Esophagus (tissue), 2 donors: ENCODE measurements around the gene CYP1A1. TPM values are rescaled to one million over a fixed set of nuclear protein-coding genes. Genes with fewer than 3 reads are reported as not detected.

Source experiments
- H3K27ac ChIP-seq, 2 donors: one replicate each; pipeline ENCODE4 v1.5.1; 2013; ENCODE audit warnings: low read depth in 2 of 2, mild to moderate bottlenecking in 2 of 2, inconsistent platforms in 1 of 2, low read length in 1 of 2, moderate library complexity in 1 of 2
- H3K27me3 ChIP-seq, 2 donors: one replicate each; pipeline ENCODE4 v1.6.1; 2013; ENCODE audit warnings: low read length in 2 of 2, control low read depth in 1 of 2, mild to moderate bottlenecking in 1 of 2; ENCODE audit not compliant: insufficient read depth in 2 of 2, control insufficient read depth in 1 of 2
- H3K36me3 ChIP-seq, 2 donors: one replicate each; pipeline ENCODE4 v1.6.1; 2013; ENCODE audit warnings: low read length in 1 of 2; ENCODE audit not compliant: control insufficient read depth in 2 of 2, insufficient read depth in 2 of 2
- H3K4me1 ChIP-seq, 2 donors: one replicate each; pipeline ENCODE4 v1.6.1; 2013; ENCODE audit warnings: low read length in 1 of 2; ENCODE audit not compliant: control insufficient read depth in 2 of 2, insufficient read depth in 2 of 2
- H3K4me3 ChIP-seq, 2 donors: one replicate each; pipeline ENCODE4 v1.5.1; 2013; ENCODE audit warnings: low read length in 2 of 2, mild to moderate bottlenecking in 2 of 2, low read depth in 1 of 2, moderate library complexity in 1 of 2
- H3K9me3 ChIP-seq, 2 donors: one replicate each; pipeline ENCODE4 v1.6.1; 2013; ENCODE audit warnings: mild to moderate bottlenecking in 2 of 2, low read depth in 1 of 2, low read length in 1 of 2, moderate library complexity in 1 of 2; ENCODE audit not compliant: control insufficient read depth in 2 of 2, insufficient read depth in 1 of 2
- WGBS, 2 donors: extraction: QIAGEN DNeasy Blood & Tissue Kit; methylation state at CpG; one replicate each; pipeline ENCODE4 v1.1.7; 2013; 5-methylcytosine and 5-hydroxymethylcytosine counted together
- polyA plus RNA-seq, 2 donors: library from polyadenylated mRNA; stranded (reverse); fragments of 200-250 nt; gene quantifications; one replicate each; pipeline ENCODE4 v1.2.3, GENCODE V29; 2013
- donor health status: healthy with polysubstance abuse.
- donor health status: Bipolar disorder and iron deficiency.

CYP1A1 gene
- polyA plus RNA-seq, 2 donors = 0.08 to 1.9 TPM

GRCh38 chr15:74725845-74726773 lies 781 bp upstream of the CYP1A1 start:
- H3K27me3 ChIP-seq = no peaks in the 10 kb centered on the region
- no peaks in the 10 kb centered on the region for H3K9me3 ChIP-seq
- no peaks in the 10 kb centered on the region for H3K36me3 ChIP-seq
- H3K4me1 ChIP-seq = peaks cover 2 to 9% of the 10 kb centered on the region in 2 donors
- peak overlapping the region; percentile 45 to 48 for H3K4me3 ChIP-seq
- WGBS, 2 donors = 2% methylated on average over 75 to 86 of the region's 86 CpGs
- H3K27ac ChIP-seq = peak overlapping the region in 1 of 2 donors; percentile 62

- Histone ChIP-seq H3K4me3 (no peak overlapping the region), H3K27me3 (no peaks in the 10 kb centered on the region), H3K27ac (no peak overlapping the region)
Measured at GRCh38 chr15:74724570-74725224, 631 bp downstream of the CYP1A1 start.

DNA sequence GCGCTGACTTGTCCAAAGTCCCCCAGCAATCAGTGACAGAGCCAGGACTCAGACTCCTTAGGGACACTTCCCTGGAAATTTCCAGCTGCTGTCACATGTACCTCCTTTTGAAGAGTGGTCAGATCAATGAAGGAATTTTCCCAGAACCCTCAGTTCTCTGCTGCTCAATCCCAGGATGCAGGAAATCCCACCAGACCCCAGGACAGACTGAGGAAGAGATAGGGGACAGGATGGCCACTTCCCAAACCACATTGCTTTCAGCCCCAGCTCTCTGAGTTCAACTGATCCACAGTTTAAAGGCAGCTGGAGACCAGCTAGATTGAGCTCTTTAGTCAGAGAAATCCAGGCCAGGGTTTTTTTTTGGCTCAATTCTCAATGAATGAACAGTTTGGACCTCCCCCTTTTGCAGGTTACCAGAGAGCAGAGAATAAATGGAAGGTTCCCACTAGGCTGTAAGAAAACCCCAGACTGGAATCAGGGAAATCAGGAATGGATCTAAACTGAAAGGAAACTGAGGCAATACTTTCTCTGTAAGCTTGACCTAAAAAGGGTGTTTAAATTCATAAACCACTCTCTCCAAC lies 1.5 kb downstream of the CYP1A1 start:
- no peak overlapping the region for H3K27ac ChIP-seq
- H3K9me3 ChIP-seq = no peaks in the 10 kb centered on the region
- H3K27me3 ChIP-seq = no peaks in the 10 kb centered on the region
- H3K4me1 ChIP-seq = peaks cover 2 to 9% of the 10 kb centered on the region in 2 donors
- no peaks in the 10 kb centered on the region for H3K36me3 ChIP-seq
- no peak overlapping the region for H3K4me3 ChIP-seq
- WGBS, 2 donors = 74 to 83% methylated on average over 1 of the region's 1 CpG

More at GRCh38 chr15:74724570-74725224, 631 bp downstream of the CYP1A1 start:
- H3K36me3 ChIP-seq = no peaks in the 10 kb centered on the region
- no peaks in the 10 kb centered on the region for H3K9me3 ChIP-seq
- H3K4me1 ChIP-seq = peaks cover 2 to 9% of the 10 kb centered on the region in 2 donors

DNA sequence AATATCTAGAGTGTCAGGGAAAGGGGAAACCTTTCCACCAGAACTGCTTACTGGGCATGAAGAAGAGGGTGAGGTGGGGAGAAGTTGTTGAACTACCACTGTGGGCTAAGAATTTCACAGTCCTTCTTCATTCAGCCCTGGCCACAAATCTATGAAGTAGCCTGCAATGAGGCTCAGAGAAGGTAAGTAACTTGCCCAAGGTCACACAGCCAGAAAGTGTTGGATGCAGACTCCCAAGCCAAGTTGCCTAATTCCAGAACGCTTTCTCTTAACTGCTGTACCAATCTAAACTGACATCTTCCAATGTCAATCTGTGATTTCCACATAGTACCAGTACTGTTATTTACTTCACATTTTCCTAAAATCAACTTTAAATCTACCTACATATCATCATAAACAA lies 2.1 kb downstream of the CYP1A1 start:
- no peak overlapping the region for H3K4me3 ChIP-seq
- WGBS, 2 donors = 60 to 73% methylated on average over 1 of the region's 1 CpG

DNA sequence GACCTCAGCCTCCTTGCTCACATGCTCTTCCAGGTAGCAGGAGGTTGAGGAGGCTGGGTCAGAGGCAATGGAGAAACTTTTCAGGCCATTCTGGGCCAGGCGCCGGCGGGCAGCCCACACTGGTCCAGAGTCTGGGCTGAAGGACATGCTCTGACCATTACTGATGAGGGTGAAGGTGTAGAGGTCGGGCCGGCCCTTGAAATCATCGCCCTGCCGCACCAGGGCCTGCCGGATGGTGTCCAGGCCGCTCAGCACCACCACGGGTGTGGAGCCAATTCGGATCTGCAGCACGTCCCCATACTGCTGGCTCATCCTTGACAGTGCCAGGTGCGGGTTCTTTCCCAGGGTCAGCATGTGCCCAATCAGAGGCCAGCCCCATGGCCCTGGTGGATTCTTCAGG lies 2.7 kb downstream of the CYP1A1 start:
- Histone ChIP-seq H3K4me3 (no peak overlapping the region), H3K27me3 (no peaks in the 10 kb centered on the region), H3K27ac (no peak overlapping the region), H3K4me1 (peaks cover 2 to 9% of the 10 kb centered on the region in 2 donors), H3K9me3 (no peaks in the 10 kb centered on the region), H3K36me3 (no peaks in the 10 kb centered on the region)
- 85 to 91% methylated on average over 13 of the region's 13 CpGs for WGBS, 2 donors

More for the DNA sequence above, 2.1 kb downstream of the CYP1A1 start:
- Histone ChIP-seq H3K4me1 (peaks cover 2 to 9% of the 10 kb centered on the region in 2 donors), H3K27me3 (no peaks in the 10 kb centered on the region), H3K9me3 (no peaks in the 10 kb centered on the region), H3K36me3 (no peaks in the 10 kb centered on the region), H3K27ac (no peak overlapping the region)

DNA sequence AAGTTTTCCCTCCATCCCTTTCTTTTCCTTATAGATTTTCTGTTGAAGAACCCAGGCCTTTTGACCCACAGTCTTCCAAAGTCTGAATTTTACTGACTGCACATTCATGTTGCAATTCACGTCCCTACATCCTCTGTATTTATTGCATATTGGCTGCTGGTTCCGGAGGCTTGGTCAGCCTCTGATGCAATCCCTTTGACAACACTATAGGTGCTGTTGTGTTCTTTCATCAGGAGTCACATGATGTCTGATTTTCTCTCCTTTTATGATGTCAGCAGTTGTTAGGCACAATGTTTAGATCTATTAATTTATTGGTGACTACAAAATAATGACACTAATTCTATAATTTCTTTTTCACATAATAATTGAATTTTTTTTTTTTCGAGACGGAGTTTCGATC lies 8.7 kb downstream of the CYP1A1 start:
- Histone ChIP-seq H3K27ac (no peak overlapping the region), H3K4me1 (no peaks in the 10 kb centered on the region), H3K27me3 (no peaks in the 10 kb centered on the region), H3K36me3 (no peaks in the 10 kb centered on the region), H3K4me3 (no peak overlapping the region), H3K9me3 (no peaks in the 10 kb centered on the region)
- 82% methylated on average over 5 of the region's 5 CpGs for WGBS, 2 donors

- Histone ChIP-seq H3K9me3 (no peaks in the 10 kb centered on the region), H3K4me3 (no peak overlapping the region), H3K4me1 (no peaks in the 10 kb centered on the region), H3K36me3 (no peaks in the 10 kb centered on the region), H3K27ac (no peak overlapping the region), H3K27me3 (no peaks in the 10 kb centered on the region)
- WGBS, 2 donors = 76% methylated on average over 3 of the region's 3 CpGs
Measured at GRCh38 chr15:74712311-74712710, 13.0 kb downstream of the CYP1A1 start.

DNA sequence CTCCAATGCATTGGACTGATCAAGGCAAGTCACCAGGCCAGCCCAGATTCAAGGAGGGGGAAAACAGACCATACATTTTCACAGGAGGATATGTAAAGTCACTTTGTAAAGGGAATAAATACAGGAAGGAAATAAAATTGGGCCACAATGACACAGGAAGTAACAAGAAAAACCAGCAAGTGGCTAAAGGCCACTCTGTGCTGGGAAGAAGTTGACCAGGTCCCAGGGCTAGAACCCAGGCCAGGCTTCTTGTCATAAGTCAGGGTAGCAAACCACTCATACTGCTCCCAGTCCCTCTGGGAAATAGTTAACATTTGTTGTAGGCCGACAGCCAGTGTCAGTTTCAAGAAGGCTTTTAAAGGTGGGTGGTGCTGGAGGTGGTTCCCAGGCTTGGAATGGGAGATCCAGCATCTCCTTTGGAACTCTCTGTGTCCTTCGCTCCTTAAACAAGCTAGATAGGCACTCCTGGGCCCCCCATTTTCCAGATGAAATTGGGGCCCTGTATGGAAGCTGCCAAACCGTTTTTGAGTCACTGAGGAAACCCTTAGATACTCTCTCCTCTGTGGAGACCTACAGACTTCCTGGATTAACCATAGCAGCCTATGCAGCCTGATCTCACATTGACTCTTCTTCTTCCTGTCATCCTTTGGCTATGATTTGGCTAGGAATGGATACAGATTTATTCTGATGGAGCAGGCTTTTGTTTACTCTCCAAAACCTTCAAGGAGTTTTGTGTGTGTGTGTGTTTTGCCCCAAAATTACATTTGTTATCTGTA lies 14.8 kb downstream of the CYP1A1 start:
- Histone ChIP-seq H3K27me3 (no peaks in the 10 kb centered on the region), H3K4me3 (no peak overlapping the region), H3K9me3 (no peaks in the 10 kb centered on the region), H3K27ac (no peak overlapping the region), H3K36me3 (no peaks in the 10 kb centered on the region), H3K4me1 (no peaks in the 10 kb centered on the region)
- WGBS, 2 donors = 49 to 53% methylated on average over 3 of the region's 3 CpGs

DNA sequence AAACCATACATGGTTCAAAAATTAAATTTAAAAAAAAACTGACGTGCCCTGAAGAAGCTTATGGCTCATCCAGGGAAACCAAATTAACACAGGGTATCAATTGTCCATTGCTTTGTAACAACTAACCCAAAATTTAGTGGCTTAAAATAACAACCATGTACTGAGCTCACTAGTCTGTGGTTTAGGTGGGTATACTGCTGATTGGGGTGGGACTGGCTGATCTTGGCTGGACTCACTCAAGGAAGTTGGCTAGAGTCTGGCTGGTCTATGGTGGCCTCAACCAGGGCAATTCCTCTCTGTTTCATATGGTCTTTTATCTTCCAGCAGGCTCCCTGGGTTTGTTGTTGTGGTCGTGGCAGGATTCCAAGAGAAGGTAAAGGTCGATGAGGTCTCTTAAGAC lies 15.4 kb downstream of the CYP1A1 start:
- H3K27me3 ChIP-seq = no peaks in the 10 kb centered on the region
- H3K36me3 ChIP-seq = no peaks in the 10 kb centered on the region
- H3K27ac ChIP-seq = no peak overlapping the region
- 61 to 66% methylated on average over 3 of the region's 3 CpGs for WGBS, 2 donors
- H3K4me3 ChIP-seq = no peak overlapping the region
- no peaks in the 10 kb centered on the region for H3K4me1 ChIP-seq
- no peaks in the 10 kb centered on the region for H3K9me3 ChIP-seq
